NK-92 treated with Interleukin-12 subunit alpha and Interleukin-12 subunit beta, amount 100 ng/mL, for 24 hours (cell line): ENCODE measurements around the gene PABPN1.

Source experiments
- DNase-seq: peaks from one replicate; lab custom pipeline; 2025; lab: John Stamatoyannopoulos, UW

Gene PABPN1

GRCh38 chr14:23326491-23327332 is 5.5 kb downstream of the PABPN1 start:
- no peak for DNase-seq

- DNase-seq: peak; percentile 32
Observed at GRCh38 chr14:23327947-23328744, 6.9 kb downstream of the PABPN1 start.

- no peak for DNase-seq
Observed at GRCh38 chr14:23335623-23336022, 14.4 kb downstream of the PABPN1 start.

GRCh38 chr14:23339506-23340268 is 18.4 kb downstream of the PABPN1 start:
- no peak for DNase-seq

GRCh38 chr14:23344481-23344880 is 23.2 kb downstream of the PABPN1 start:
- no peak for DNase-seq

- DNase-seq: no peak
Observed at GRCh38 chr14:23345987-23346692, 24.9 kb downstream of the PABPN1 start.

- DNase-seq: no peak
Observed at GRCh38 chr14:23346693-23347405, 25.6 kb downstream of the PABPN1 start.

- DNase-seq: no peak
Observed at GRCh38 chr14:23347406-23348296, 26.4 kb downstream of the PABPN1 start.

- DNase-seq: no peak
Observed at GRCh38 chr14:23348297-23348655, 27.0 kb downstream of the PABPN1 start.

GRCh38 chr14:23349156-23349845 is 28.0 kb downstream of the PABPN1 start:
- DNase-seq: no peak

GRCh38 chr14:23351681-23352505 is 30.6 kb downstream of the PABPN1 start:
- no peak for DNase-seq

- no peak for DNase-seq
Observed at GRCh38 chr14:23352506-23353432, 31.5 kb downstream of the PABPN1 start, which contains the start of gene SLC22A17. TSS of gene SLC22A17 (minus strand) at chr14:23352887.

- no peak for DNase-seq
Observed at GRCh38 chr14:23353433-23353780, 32.1 kb downstream of the PABPN1 start.

GRCh38 chr14:23354990-23355389 is 33.7 kb downstream of the PABPN1 start:
- DNase-seq: no peak

GRCh38 chr14:23355871-23356435 is 34.7 kb downstream of the PABPN1 start:
- DNase-seq: no peak

GRCh38 chr14:23356662-23357061 is 35.4 kb downstream of the PABPN1 start:
- DNase-seq: no peak

GRCh38 chr14:23357261-23357660 is 36.0 kb downstream of the PABPN1 start:
- no peak for DNase-seq
